ENCODE results near the gene RPS6KA2. TPM values are rescaled to one million over a fixed set of nuclear protein-coding genes. Genes with fewer than 3 reads are reported as not detected.

Gene RPS6KA2
- total and polyA plus RNA-seq, 2 experiments from 2014 or later, result 12.5 to 25.3 TPM

GRCh38 chr6:166470029-166470862, 156.8 kb downstream of the RPS6KA2 start:
- H3K9me3 Mint-ChIP-seq, result no peaks in the 10 kb centered on the region
- H3K36me3 Mint-ChIP-seq (ENCODE audit: low read depth), result peaks cover 13% of the 10 kb centered on the region
- Histone ChIP-seq H3K36me3 (ENCODE audit: insufficient read depth) (no peaks in the 10 kb centered on the region), H2AFZ (no peak overlapping the region), H3K4me2 (no peak overlapping the region), H3K9me2 (ENCODE audit: insufficient read depth) (no peaks in the 10 kb centered on the region), H4K20me1 (replicated peaks; ENCODE audit: insufficient read depth) (no peaks in the 10 kb centered on the region; the same call in 1 of the 2 replicates), H3K79me2 (replicated peaks; ENCODE audit: insufficient read depth) (no peaks in the 10 kb centered on the region), H3K27ac (ENCODE audit: low read depth) (no peak overlapping the region), H3K27me3 (ENCODE audit: insufficient read depth) (no peaks in the 10 kb centered on the region), H3F3A (replicated peaks; ENCODE audit: low read depth) (no peaks in the 10 kb centered on the region), H3K4me1 (ENCODE audit: insufficient read depth) (no peaks in the 10 kb centered on the region), H3K4me3 (no peak overlapping the region)
- TF ChIP-seq ZNF462 (CRISPR knock-in tag; IDR thresholded peaks at IDR 0.05), result no peak
- TF ChIP-seq EZH2phosphoT487 (IDR thresholded peaks at IDR 0.05; ENCODE audit: unreplicated experiment), result no peak
- TF ChIP-seq REST (IDR thresholded peaks at IDR 0.05; ENCODE audit: unreplicated experiment), result no peak
- TF ChIP-seq, protein P1, sequence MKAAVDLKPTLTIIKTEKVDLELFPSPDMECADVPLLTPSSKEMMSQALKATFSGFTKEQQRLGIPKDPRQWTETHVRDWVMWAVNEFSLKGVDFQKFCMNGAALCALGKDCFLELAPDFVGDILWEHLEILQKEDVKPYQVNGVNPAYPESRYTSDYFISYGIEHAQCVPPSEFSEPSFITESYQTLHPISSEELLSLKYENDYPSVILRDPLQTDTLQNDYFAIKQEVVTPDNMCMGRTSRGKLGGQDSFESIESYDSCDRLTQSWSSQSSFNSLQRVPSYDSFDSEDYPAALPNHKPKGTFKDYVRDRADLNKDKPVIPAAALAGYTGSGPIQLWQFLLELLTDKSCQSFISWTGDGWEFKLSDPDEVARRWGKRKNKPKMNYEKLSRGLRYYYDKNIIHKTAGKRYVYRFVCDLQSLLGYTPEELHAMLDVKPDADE (IDR thresholded peaks at IDR 0.05), result no peak
- TF ChIP-seq EZH2 (IDR thresholded peaks at IDR 0.05; ENCODE audit: low read depth, unreplicated experiment), result no peak
- no peak for TF ChIP-seq ZNF331 (CRISPR knock-in tag; IDR thresholded peaks at IDR 0.05; ENCODE audit: low read depth)
- no peak for TF ChIP-seq ZNF114 (CRISPR knock-in tag; IDR thresholded peaks at IDR 0.05)
- TF ChIP-seq CREB1 (CRISPR knock-in tag; IDR thresholded peaks at IDR 0.05; ENCODE audit: low read depth), result no peak
- TF ChIP-seq POLR2AphosphoS5 (IDR thresholded peaks at IDR 0.05; ENCODE audit: low read depth), result no peak
- TF ChIP-seq STAT1 (IDR thresholded peaks at IDR 0.05; ENCODE audit: unreplicated experiment), result no peak
- TF ChIP-seq JUNB (IDR thresholded peaks at IDR 0.05; ENCODE audit: unreplicated experiment), result no peak
- TF ChIP-seq, protein P2, sequence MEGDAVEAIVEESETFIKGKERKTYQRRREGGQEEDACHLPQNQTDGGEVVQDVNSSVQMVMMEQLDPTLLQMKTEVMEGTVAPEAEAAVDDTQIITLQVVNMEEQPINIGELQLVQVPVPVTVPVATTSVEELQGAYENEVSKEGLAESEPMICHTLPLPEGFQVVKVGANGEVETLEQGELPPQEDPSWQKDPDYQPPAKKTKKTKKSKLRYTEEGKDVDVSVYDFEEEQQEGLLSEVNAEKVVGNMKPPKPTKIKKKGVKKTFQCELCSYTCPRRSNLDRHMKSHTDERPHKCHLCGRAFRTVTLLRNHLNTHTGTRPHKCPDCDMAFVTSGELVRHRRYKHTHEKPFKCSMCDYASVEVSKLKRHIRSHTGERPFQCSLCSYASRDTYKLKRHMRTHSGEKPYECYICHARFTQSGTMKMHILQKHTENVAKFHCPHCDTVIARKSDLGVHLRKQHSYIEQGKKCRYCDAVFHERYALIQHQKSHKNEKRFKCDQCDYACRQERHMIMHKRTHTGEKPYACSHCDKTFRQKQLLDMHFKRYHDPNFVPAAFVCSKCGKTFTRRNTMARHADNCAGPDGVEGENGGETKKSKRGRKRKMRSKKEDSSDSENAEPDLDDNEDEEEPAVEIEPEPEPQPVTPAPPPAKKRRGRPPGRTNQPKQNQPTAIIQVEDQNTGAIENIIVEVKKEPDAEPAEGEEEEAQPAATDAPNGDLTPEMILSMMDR (conservative IDR thresholded peaks at IDR 0.05; ENCODE audit: low read depth in 2 of 2), result no peak
- no peak for TF ChIP-seq NANOG (IDR thresholded peaks at IDR 0.05; ENCODE audit: borderline replicate concordance)
- ATAC-seq (no peak), DNase-seq (ENCODE audit: low spot score) (no peak)
- H3K27me3 Mint-ChIP-seq (ENCODE audit: insufficient read depth, low read depth, poor library complexity), result peaks cover 12% of the 10 kb centered on the region
- H3K4me3 Mint-ChIP-seq, result no peak overlapping the region
- no peak overlapping the region for H3K27ac Mint-ChIP-seq
- peaks cover 1% of the 10 kb centered on the region; the same call in 2 of the 3 replicates for H3K4me1 Mint-ChIP-seq
